ENCODE measurements around the gene LACTB.

LACTB gene

GRCh38 chr15:63091679-63092446, 29.8 kb upstream of the LACTB start:
- H3F3A ChIP-seq (ENCODE audit: insufficient read depth, low read length) = no peaks in the 10 kb centered on the region
- no peaks in the 10 kb centered on the region for H3K9me2 ChIP-seq (ENCODE audit: low read depth, low read length)
- H3K36me3 ChIP-seq (ENCODE audit: insufficient read depth, low read length) = no peaks in the 10 kb centered on the region
- no peak overlapping the region for H3K9ac ChIP-seq (ENCODE audit: low read length)
- H3K79me2 ChIP-seq (ENCODE audit: insufficient read depth, low read length) = no peaks in the 10 kb centered on the region
- no peaks in the 10 kb centered on the region for H3K27me3 ChIP-seq (ENCODE audit: insufficient read depth, low read length)
- H3K9me3 ChIP-seq (ENCODE audit: low read length) = no peaks in the 10 kb centered on the region
- no peak overlapping the region for H3K27ac ChIP-seq (ENCODE audit: low read depth, low read length, poor library complexity, severe bottlenecking)
- no peak overlapping the region for H2AFZ ChIP-seq (ENCODE audit: low read length)
- TF ChIP-seq EZH2 (IDR thresholded peaks at IDR 0.05; ENCODE audit: borderline replicate concordance, low read length) = no peak
- TF ChIP-seq, protein P1, sequence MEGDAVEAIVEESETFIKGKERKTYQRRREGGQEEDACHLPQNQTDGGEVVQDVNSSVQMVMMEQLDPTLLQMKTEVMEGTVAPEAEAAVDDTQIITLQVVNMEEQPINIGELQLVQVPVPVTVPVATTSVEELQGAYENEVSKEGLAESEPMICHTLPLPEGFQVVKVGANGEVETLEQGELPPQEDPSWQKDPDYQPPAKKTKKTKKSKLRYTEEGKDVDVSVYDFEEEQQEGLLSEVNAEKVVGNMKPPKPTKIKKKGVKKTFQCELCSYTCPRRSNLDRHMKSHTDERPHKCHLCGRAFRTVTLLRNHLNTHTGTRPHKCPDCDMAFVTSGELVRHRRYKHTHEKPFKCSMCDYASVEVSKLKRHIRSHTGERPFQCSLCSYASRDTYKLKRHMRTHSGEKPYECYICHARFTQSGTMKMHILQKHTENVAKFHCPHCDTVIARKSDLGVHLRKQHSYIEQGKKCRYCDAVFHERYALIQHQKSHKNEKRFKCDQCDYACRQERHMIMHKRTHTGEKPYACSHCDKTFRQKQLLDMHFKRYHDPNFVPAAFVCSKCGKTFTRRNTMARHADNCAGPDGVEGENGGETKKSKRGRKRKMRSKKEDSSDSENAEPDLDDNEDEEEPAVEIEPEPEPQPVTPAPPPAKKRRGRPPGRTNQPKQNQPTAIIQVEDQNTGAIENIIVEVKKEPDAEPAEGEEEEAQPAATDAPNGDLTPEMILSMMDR (IDR thresholded peaks at IDR 0.05; ENCODE audit: low read length) = no peak
- no peak overlapping the region for H3K4me3 ChIP-seq (ENCODE audit: low read depth, low read length, poor library complexity, severe bottlenecking)
- no peaks in the 10 kb centered on the region for H3K4me1 ChIP-seq (ENCODE audit: insufficient read depth, low read length, severe bottlenecking)
- no peak overlapping the region for H3K4me2 ChIP-seq (ENCODE audit: low read length)
- no peaks in the 10 kb centered on the region for H4K20me1 ChIP-seq (ENCODE audit: insufficient read depth, low read length)

DNA sequence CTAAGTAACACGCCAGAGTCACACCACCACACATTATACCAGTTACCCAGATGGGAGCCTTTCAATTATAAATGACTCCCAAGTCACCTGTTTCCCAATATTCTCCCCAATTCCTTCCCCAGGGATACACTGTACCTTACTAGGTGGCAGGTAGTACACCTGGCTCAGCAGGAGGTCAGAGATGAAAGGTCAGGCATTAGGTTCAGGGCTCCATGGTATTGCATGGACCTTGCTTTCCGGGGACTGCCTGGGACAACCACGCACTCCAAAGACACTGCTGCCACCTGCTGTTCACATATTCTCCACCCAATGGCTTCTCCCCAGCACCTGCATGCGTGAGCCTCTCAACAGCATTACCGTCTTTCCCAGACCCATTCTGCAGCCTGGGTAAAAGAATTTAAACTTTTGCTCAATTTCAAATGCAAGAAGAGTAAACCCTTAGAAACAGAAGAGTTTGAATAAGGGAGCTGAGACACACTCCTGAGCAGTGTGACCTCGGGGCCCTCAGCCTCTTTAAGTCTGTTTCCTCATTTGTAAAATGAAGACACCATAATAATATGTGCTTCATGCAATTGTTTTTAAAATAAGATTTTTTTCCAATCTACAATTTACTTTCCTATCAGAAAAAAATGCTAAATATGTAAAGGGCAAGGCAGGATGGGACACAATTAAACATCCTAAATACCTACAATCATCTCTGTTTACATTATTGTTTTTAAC, 28.0 kb upstream of the LACTB start:
- H3K4me1 ChIP-seq (ENCODE audit: insufficient read depth, low read length, severe bottlenecking) = no peaks in the 10 kb centered on the region
- H3K9me2 ChIP-seq (ENCODE audit: low read depth, low read length) = no peaks in the 10 kb centered on the region
- H4K20me1 ChIP-seq (ENCODE audit: insufficient read depth, low read length) = no peaks in the 10 kb centered on the region
- no peaks in the 10 kb centered on the region for H3F3A ChIP-seq (ENCODE audit: insufficient read depth, low read length)
- no peak overlapping the region for H3K9ac ChIP-seq (ENCODE audit: low read length)
- no peaks in the 10 kb centered on the region for H3K79me2 ChIP-seq (ENCODE audit: insufficient read depth, low read length)
- no peaks in the 10 kb centered on the region for H3K9me3 ChIP-seq (ENCODE audit: low read length)
- no peak overlapping the region for H2AFZ ChIP-seq (ENCODE audit: low read length)
- no peak overlapping the region for H3K4me2 ChIP-seq (ENCODE audit: low read length)
- H3K4me3 ChIP-seq (ENCODE audit: low read depth, low read length, poor library complexity, severe bottlenecking) = no peak overlapping the region
- no peaks in the 10 kb centered on the region for H3K27me3 ChIP-seq (ENCODE audit: insufficient read depth, low read length)
- TF ChIP-seq, protein P1 (IDR thresholded peaks at IDR 0.05; ENCODE audit: low read length) = peak; percentile 86
- TF ChIP-seq EZH2 (IDR thresholded peaks at IDR 0.05; ENCODE audit: borderline replicate concordance, low read length) = no peak
- no peaks in the 10 kb centered on the region for H3K36me3 ChIP-seq (ENCODE audit: insufficient read depth, low read length)
- H3K27ac ChIP-seq (ENCODE audit: low read depth, low read length, poor library complexity, severe bottlenecking) = no peak overlapping the region

DNA sequence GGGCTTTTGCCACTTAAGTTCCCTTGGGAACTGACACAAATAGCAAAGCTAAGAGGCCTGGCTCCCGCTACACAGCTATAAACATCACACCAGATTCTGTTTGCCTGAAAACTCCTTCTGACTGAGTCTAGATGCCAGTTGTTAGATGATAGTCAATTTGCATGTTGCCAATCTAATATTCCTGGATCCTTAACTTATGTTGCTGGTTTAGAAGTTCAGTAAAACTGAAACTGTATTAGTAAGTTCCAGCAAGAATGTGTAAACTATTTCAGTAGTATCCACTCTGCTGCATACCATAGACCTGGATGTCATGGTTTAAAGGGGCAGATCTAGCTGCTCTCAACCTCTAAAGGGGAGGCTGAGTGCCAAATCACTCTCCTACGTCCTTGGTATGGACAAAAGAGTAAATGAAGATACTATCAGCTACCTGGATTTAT, 27.1 kb upstream of the LACTB start:
- no peaks in the 10 kb centered on the region for H3K9me3 ChIP-seq (ENCODE audit: low read length)
- H3K79me2 ChIP-seq (ENCODE audit: insufficient read depth, low read length) = no peaks in the 10 kb centered on the region
- H3F3A ChIP-seq (ENCODE audit: insufficient read depth, low read length) = no peaks in the 10 kb centered on the region
- H3K27me3 ChIP-seq (ENCODE audit: insufficient read depth, low read length) = no peaks in the 10 kb centered on the region
- H3K4me2 ChIP-seq (ENCODE audit: low read length) = no peak overlapping the region
- H2AFZ ChIP-seq (ENCODE audit: low read length) = no peak overlapping the region
- H4K20me1 ChIP-seq (ENCODE audit: insufficient read depth, low read length) = no peaks in the 10 kb centered on the region
- no peak overlapping the region for H3K4me3 ChIP-seq (ENCODE audit: low read depth, low read length, poor library complexity, severe bottlenecking)
- H3K9ac ChIP-seq (ENCODE audit: low read length) = no peak overlapping the region
- no peaks in the 10 kb centered on the region for H3K36me3 ChIP-seq (ENCODE audit: insufficient read depth, low read length)
- no peaks in the 10 kb centered on the region for H3K4me1 ChIP-seq (ENCODE audit: insufficient read depth, low read length, severe bottlenecking)
- H3K9me2 ChIP-seq (ENCODE audit: low read depth, low read length) = no peaks in the 10 kb centered on the region
- no peak for TF ChIP-seq EZH2 (IDR thresholded peaks at IDR 0.05; ENCODE audit: borderline replicate concordance, low read length)
- TF ChIP-seq, protein P1 (IDR thresholded peaks at IDR 0.05; ENCODE audit: low read length) = no peak
- H3K27ac ChIP-seq (ENCODE audit: low read depth, low read length, poor library complexity, severe bottlenecking) = no peak overlapping the region
